Activated naive CD4-positive, alpha-beta T cell treated with anti-CD3 and anti-CD28 coated beads, Interleukin-2, amount 10 ng/mL, durations not matched to agents 7 days and 5 days (primary cell): ENCODE measurements around the gene PTPRQ.

Source experiments
- CTCF ChIA-PET: fragments of 350-600 bp; sonication (Branson Sonifier 250); formaldehyde crosslinking; loops from one replicate; lab custom pipeline; 2021; ENCODE audit warnings: antibody characterized with exemption; lab: Charles Lee
- DNase-seq: peaks from one replicate; pipeline ENCODE4 v3.0.0-alpha.2; 2020
- H3K27ac Mint-ChIP-seq: one replicate; pipeline ENCODE4 v1.8.0; 2021; ENCODE audit warnings: mild to moderate bottlenecking, moderate library complexity, mixed read lengths
- H3K27me3 Mint-ChIP-seq: one replicate; pipeline ENCODE4 v1.8.0; 2021; ENCODE audit warnings: mild to moderate bottlenecking, mixed read lengths
- H3K36me3 Mint-ChIP-seq: one replicate; pipeline ENCODE4 v1.8.0; 2021; ENCODE audit warnings: mixed read lengths
- H3K4me1 Mint-ChIP-seq: one replicate; pipeline ENCODE4 v1.8.0; 2021; ENCODE audit warnings: mixed read lengths
- H3K4me3 Mint-ChIP-seq: one replicate; pipeline ENCODE4 v1.8.0; 2021; ENCODE audit warnings: mild to moderate bottlenecking, moderate library complexity, mixed read lengths
- H3K9me3 Mint-ChIP-seq: one replicate; pipeline ENCODE4 v1.8.0; 2021; ENCODE audit warnings: mixed read lengths

Gene PTPRQ

DNA sequence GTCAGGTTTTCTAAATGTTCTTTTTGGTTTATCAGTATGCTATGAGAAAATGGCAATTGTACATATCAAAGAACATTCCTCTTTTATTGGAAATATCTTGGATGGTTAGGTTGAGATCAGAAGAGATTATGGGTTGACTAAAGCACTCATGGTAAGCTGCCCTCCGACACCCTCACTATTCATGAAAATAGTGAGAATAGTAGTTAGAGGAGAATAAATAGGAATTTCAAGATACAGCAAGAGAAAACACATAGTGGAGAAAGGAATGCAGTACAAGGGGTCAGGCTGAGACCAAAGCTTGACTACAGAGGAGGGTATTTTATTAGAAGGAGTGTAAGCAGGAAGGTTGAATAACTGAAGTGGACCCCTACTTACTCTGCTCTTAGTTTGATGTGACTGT is 112.5 kb downstream of the PTPRQ start:
- Mint-ChIP-seq H3K36me3 (no peaks in the 10 kb centered on the region), H3K4me1 (no peaks in the 10 kb centered on the region), H3K27ac (no peak overlapping the region), H3K4me3 (no peak overlapping the region), H3K9me3 (peaks cover under 1% of the 10 kb centered on the region), H3K27me3 (no peaks in the 10 kb centered on the region)
- no peak for DNase-seq
- CTCF ChIA-PET, result no interaction called here

DNA sequence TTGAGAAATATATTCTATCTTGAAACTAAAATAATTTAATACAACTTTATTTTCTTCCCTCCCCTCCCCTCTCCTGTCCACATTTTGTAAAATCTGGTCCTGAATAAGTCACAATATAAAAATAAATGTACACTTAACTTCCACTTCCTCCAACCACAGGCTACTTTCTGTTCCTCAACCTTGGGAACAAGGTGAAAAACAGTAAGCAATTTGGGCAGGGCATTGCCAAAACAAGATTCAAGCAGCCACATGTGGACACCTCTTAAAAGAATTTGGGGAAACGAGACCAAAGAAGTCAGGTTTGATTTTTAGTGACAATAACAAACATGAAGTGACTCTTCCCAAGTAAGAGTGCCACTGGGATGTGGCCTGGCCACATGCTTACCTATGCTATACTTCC is 115.7 kb downstream of the PTPRQ start:
- Mint-ChIP-seq H3K4me1 (no peaks in the 10 kb centered on the region), H3K27me3 (no peaks in the 10 kb centered on the region), H3K9me3 (peaks cover 2% of the 10 kb centered on the region), H3K4me3 (no peak overlapping the region), H3K27ac (no peak overlapping the region), H3K36me3 (no peaks in the 10 kb centered on the region)
- CTCF ChIA-PET, result no interaction called here
- DNase-seq, result no peak

DNA sequence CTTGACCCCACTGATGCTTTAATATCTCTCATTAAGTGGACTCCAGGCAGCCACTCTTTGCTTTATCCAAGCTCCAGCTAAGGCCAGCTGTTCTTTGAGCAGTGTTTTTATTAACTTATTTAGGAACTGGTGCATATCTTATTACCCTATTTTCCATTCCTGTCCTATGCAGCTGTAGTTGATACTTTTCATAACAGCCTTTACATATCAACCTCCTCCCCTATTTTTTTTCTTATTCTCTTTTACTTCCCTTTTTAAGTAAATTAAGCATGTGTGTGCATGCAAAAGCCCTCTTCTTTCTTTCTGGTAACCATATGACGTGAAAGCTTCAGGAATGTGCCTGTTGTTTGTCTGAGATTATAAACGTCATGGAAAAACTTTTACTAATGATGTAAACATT is 121.2 kb downstream of the PTPRQ start:
- Mint-ChIP-seq H3K27ac (no peak overlapping the region), H3K4me1 (no peaks in the 10 kb centered on the region), H3K4me3 (no peak overlapping the region), H3K36me3 (no peaks in the 10 kb centered on the region), H3K9me3 (peaks cover 9% of the 10 kb centered on the region), H3K27me3 (no peaks in the 10 kb centered on the region)
- CTCF ChIA-PET, result no interaction called here
- DNase-seq, result no peak

DNA sequence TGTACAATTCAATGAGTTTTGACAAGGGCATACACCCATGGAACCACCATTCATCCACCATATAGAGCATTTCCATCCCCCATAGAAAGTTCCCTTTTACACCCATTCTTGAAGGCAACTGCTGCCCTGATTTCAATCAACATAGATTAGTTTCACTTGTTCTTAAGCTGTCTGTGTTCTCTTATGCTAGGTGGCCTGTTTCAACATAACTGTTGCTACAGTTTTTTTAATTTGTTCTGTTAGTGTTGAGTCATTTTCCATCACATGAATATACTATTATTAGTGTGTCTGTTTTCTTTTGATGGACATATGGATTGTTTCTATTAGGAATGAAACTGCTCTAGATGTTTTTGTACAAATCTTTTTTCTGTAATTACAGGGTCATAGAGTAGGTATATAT is 123.4 kb downstream of the PTPRQ start:
- H3K4me3 Mint-ChIP-seq, result no peak overlapping the region
- no peak for DNase-seq
- CTCF ChIA-PET, result no interaction called here

DNA sequence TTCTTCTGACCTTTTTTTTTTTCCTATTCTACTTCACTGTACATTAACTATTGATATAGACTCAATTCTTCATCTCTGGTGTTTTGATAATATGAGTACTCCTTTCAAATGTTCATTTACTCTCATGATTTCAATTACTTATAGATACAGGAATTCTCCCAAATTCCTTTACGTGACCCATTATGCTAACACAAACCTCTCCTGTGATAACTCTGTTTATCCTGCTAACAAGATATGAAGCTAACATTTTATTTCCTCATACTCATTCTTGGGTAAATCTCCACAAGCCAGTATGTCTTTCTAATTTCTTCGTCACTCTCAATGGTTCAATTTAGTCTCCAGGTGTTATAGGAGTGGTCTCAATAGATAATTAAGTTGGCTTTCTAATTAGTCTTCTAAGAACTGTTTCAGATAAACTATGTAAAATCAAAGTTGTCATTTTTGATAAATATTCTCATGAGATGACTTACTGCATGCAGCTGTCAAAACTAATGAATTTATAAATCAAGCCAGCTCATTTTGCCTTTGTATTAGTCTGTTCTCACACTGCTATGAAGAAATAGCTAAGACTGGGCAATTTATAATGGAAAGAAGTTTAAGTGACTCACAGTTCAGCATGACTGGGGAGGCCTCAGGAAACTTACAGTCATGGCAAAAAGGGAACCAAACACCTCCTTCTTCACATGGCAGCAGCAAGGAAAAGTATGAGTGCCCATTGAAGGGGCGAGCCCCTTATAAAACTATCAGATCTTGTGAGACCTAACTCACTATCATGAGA is 132.8 kb downstream of the PTPRQ start:
- no peaks in the 10 kb centered on the region for H3K27me3 Mint-ChIP-seq
- CTCF ChIA-PET, result no interaction called here
- no peaks in the 10 kb centered on the region for H3K36me3 Mint-ChIP-seq
- no peaks in the 10 kb centered on the region for H3K4me1 Mint-ChIP-seq
- no peak overlapping the region for H3K4me3 Mint-ChIP-seq
- DNase-seq, result no peak
- H3K9me3 Mint-ChIP-seq, result peaks cover 11% of the 10 kb centered on the region
- no peak overlapping the region for H3K27ac Mint-ChIP-seq

More for the DNA sequence above, 123.4 kb downstream of the PTPRQ start:
- Mint-ChIP-seq H3K27me3 (no peaks in the 10 kb centered on the region), H3K27ac (no peak overlapping the region), H3K4me1 (no peaks in the 10 kb centered on the region), H3K9me3 (peaks cover 10% of the 10 kb centered on the region), H3K36me3 (no peaks in the 10 kb centered on the region)

DNA sequence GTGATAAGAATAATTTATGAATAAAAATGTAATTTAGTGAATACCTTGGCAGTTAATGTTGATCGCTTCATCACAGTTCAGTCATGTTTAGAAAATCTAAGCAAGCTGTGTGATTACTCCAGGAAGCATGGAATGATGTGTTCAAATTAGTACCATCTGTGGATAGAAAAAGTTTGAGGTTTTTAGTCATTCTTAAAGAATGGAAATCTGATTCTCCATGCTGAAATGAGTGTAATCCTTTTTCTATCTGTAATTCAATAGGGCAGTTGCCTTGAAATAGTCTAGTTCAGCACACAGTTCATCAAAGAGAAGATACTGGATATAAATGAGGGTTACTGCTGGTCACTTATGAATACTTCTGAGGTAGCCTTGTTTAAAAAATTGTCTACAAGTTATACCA is 136.2 kb downstream of the PTPRQ start:
- H3K36me3 Mint-ChIP-seq, result no peaks in the 10 kb centered on the region
- CTCF ChIA-PET, result no interaction called here

DNA sequence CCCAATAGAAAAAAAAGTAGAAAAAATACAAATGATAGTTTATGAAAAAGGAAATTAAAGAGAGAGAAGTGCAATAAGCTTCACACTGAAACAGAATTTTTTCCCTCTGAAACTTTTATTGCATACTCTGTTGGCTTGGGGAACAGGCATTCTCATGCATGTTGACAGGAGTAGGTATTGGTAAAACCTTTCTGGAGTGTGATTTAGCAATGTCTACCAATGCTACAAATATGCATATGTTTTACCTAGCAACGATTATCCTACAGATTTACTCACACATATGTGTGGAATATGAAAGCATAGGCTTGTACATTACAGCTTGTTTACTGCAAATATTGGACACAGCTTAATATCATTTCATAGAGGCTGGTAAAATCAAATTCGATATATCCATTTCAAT is 137.7 kb downstream of the PTPRQ start:
- CTCF ChIA-PET, result interaction anchor here (0.6 kb wide), 1 partner anchor 130 kb away, joined by 3 read pairs; no protein-coding TSS in a partner anchor
- no peaks in the 10 kb centered on the region for H3K27me3 Mint-ChIP-seq

More for the DNA sequence above, 136.2 kb downstream of the PTPRQ start:
- DNase-seq, result no peak
- Mint-ChIP-seq H3K4me1 (no peaks in the 10 kb centered on the region), H3K27ac (no peak overlapping the region), H3K9me3 (peaks cover 8% of the 10 kb centered on the region), H3K27me3 (no peaks in the 10 kb centered on the region), H3K4me3 (no peak overlapping the region)

DNA sequence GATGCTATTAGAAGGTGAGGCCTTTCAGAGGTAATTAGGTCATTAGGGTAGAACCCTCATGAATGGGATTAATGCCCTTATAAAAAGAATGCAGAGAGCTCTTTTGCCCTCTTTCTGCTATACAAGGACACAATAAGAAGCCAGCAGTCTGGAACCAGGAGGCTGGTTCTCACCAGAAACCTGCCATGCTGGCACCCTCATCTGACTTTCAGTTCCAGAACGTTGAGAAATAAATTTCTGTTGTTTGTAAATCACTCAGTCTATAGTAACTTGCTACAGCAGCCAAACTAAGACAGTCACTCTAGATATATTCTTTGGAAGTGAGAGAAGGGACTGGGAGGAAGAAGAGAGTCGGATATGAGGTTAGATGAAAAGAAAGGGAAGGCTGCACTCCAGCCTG is 138.4 kb downstream of the PTPRQ start:
- Mint-ChIP-seq H3K4me3 (no peak overlapping the region), H3K9me3 (peaks cover 3% of the 10 kb centered on the region), H3K4me1 (no peaks in the 10 kb centered on the region), H3K27me3 (no peaks in the 10 kb centered on the region), H3K36me3 (no peaks in the 10 kb centered on the region), H3K27ac (no peak overlapping the region)
- CTCF ChIA-PET, result no interaction called here
- no peak for DNase-seq

More for the DNA sequence above, 137.7 kb downstream of the PTPRQ start:
- Mint-ChIP-seq H3K4me3 (no peak overlapping the region), H3K4me1 (no peaks in the 10 kb centered on the region), H3K27ac (no peak overlapping the region), H3K9me3 (peaks cover 4% of the 10 kb centered on the region), H3K36me3 (no peaks in the 10 kb centered on the region)
- DNase-seq, result no peak

DNA sequence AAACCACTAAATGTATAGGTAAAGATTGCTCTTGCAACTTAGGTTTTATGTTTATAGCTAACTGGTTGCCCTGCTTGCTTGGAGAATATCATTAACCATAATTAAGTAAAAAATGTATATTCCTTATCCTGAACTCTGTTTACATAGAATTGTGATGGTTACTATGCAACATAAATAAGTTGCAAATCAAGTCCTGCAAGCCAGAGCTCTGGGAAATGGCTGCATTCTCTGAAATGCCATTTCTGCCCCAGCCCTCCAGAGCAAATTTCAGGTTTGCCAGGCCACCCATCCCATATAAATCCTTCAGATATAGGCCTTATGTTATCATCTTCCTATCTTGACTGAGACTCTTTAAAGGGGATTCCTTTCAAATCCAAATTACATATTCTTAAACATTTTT is 145.0 kb downstream of the PTPRQ start:
- no peak for DNase-seq
- Mint-ChIP-seq H3K4me1 (no peaks in the 10 kb centered on the region), H3K9me3 (no peaks in the 10 kb centered on the region), H3K36me3 (no peaks in the 10 kb centered on the region), H3K4me3 (no peak overlapping the region), H3K27me3 (no peaks in the 10 kb centered on the region), H3K27ac (no peak overlapping the region)
- CTCF ChIA-PET, result no interaction called here

DNA sequence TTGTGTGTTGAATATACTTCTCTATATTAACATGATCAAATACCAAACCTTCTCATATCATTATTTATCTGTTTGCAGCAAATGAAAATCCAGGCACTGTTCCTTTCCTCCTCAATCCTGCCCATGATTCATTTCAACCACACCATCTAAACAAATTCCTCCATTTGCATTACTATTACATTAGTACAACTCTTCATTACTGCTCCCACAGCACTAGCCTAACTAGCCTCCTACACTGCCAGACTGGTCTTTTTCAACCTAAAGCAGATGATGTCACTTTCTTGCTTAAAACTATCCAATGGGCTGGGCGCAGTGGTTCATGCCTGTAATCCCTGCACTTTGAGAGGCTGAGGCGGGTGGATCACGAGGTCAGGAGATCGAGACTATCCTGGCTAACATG is 146.1 kb downstream of the PTPRQ start:
- H3K4me1 Mint-ChIP-seq, result no peaks in the 10 kb centered on the region
- H3K9me3 Mint-ChIP-seq, result no peaks in the 10 kb centered on the region
- no peak overlapping the region for H3K4me3 Mint-ChIP-seq
- no peak for DNase-seq
- CTCF ChIA-PET, result no interaction called here
- no peaks in the 10 kb centered on the region for H3K27me3 Mint-ChIP-seq
- H3K36me3 Mint-ChIP-seq, result no peaks in the 10 kb centered on the region
- H3K27ac Mint-ChIP-seq, result no peak overlapping the region

DNA sequence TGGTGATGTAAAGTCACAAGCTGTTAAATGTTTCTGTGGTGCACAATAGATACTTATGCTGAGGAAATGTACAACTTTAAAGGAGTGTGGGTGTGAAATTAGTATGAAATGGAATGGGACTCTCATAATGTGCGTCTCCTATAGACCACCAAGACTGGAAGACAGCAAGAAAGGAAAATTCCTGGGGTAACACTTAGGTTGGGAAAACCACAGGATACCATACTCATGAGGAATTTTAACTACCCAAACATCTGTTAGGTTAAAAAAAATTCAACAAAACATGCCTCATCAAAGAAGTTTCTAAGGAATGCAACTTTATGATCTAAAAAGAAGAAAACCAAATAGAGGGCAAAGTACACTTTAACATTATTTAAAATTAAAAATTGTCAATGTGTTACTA is 149.7 kb downstream of the PTPRQ start:
- no peaks in the 10 kb centered on the region for H3K36me3 Mint-ChIP-seq
- DNase-seq, result no peak
- H3K27ac Mint-ChIP-seq, result no peak overlapping the region
- CTCF ChIA-PET, result no interaction called here
- H3K4me1 Mint-ChIP-seq, result no peaks in the 10 kb centered on the region
- no peaks in the 10 kb centered on the region for H3K9me3 Mint-ChIP-seq
- H3K27me3 Mint-ChIP-seq, result no peaks in the 10 kb centered on the region
- H3K4me3 Mint-ChIP-seq, result no peak overlapping the region

DNA sequence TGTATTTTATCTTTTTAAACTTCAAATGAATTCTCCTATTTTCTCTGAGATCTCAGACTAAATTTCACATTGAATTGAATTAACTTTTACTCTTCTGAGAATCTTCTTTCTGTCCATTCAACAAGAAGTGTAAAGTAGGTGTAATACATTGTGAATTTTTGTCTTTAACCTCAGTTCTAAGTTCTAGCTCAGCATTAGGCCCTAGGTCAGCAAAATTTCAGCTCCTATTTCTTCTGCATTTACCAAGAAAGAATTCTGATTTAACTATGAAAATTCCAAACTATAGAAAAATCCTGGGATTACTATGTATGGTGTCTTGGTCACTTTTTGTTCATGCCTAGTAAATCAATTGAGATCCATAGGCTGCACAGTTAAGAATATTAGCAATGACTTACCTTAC is 152.5 kb downstream of the PTPRQ start:
- no peak for DNase-seq
- Mint-ChIP-seq H3K9me3 (no peaks in the 10 kb centered on the region), H3K4me1 (no peaks in the 10 kb centered on the region), H3K27me3 (no peaks in the 10 kb centered on the region), H3K36me3 (no peaks in the 10 kb centered on the region), H3K27ac (no peak overlapping the region), H3K4me3 (no peak overlapping the region)
- CTCF ChIA-PET, result no interaction called here

DNA sequence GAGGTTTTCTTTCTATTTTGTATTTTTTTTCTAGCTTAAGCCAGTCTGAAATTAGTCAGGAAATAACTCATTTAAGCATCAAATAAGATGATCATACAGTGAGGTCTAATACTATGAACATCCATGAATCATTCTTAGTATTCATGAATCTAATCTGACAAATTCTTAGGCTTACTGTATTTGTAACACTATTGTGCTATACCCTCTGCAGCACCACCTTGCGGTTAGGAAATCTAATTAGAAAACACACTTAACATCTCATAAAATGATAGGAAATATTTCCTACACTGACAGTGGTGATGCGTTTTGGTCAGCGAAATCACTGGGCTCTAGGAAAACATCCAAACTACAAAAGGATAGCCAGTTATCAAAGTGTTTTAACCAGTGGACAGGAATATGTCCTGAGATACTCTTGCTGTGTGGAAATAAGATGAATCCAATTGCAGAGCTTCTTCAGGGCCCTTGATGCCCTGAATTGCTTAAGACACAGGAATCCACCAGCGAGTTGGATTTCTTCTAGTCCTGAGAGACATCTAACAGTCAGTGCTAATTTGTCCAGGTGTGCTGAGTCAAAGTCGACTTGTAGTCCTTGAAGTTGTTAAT is 154.1 kb downstream of the PTPRQ start:
- no peaks in the 10 kb centered on the region for H3K9me3 Mint-ChIP-seq
- H3K4me3 Mint-ChIP-seq, result no peak overlapping the region
- no peaks in the 10 kb centered on the region for H3K4me1 Mint-ChIP-seq
- H3K27ac Mint-ChIP-seq, result no peak overlapping the region
- no peak for DNase-seq
- no peaks in the 10 kb centered on the region for H3K36me3 Mint-ChIP-seq
- no peaks in the 10 kb centered on the region for H3K27me3 Mint-ChIP-seq
- CTCF ChIA-PET, result no interaction called here

DNA sequence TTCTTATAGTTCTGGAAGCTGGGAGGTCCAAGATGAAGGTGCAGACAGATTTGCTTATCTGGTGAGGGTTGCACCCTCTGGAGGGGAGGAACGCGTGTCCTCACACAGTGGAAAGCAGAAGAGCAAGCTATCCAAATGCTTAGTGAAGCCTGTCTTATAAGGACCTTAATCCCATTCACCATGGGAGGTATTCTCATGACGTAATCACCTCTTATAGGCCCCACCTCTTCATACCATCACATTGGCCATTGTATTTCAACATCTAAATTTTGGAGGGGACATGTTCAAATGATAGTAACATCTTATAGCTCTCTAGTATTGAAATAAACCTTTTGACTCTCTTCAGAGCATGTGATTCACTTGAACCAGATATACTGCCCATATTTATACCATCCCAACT is 158.4 kb downstream of the PTPRQ start:
- CTCF ChIA-PET, result no interaction called here
- no peaks in the 10 kb centered on the region for H3K9me3 Mint-ChIP-seq
- H3K27me3 Mint-ChIP-seq, result no peaks in the 10 kb centered on the region
- H3K4me3 Mint-ChIP-seq, result no peak overlapping the region
- no peak for DNase-seq
- no peak overlapping the region for H3K27ac Mint-ChIP-seq
- no peaks in the 10 kb centered on the region for H3K36me3 Mint-ChIP-seq
- no peaks in the 10 kb centered on the region for H3K4me1 Mint-ChIP-seq

DNA sequence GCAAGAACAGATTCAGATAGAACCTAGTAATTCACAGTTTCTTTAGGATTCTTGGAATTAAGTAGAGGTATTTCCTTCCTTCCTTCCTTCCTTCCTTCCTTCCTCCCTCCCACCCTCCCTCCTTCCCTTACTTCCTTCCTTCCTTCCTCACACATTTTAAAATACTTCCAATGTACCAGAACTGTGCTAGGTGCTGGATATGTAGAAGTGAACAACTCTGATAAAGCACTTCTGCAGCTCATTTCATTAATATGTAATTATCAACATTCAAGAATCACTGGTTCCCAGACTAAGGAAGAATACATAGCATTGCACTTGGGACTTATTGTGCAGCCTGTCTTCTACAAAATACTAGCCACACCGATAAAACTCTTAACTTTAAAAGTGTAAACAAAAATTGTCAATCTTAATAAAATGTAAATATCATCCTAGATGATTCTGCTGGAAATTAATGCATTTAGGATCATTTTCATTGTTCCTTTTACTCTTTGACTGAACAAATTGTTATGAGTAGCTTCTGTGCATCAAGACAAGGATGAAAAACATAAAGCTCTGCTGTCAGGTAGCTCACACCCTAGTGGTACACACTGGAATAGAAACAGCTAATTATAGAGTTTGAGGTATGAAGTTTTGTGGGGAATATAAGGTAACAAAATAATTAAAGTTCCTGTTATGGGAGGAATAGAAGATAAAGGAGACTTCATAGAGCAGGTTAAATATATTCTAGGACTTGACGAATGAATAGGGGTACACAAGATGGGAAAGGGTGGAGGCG is 163.5 kb downstream of the PTPRQ start:
- CTCF ChIA-PET, result no interaction called here
- Mint-ChIP-seq H3K36me3 (no peaks in the 10 kb centered on the region), H3K27me3 (no peaks in the 10 kb centered on the region), H3K9me3 (no peaks in the 10 kb centered on the region), H3K4me1 (no peaks in the 10 kb centered on the region), H3K27ac (no peak overlapping the region), H3K4me3 (no peak overlapping the region)
- DNase-seq, result no peak
